PFSK-1 (cell line): ENCODE results near the gene ENTPD3.

Source experiments
- FOXP2 ChIP-seq: optimal IDR thresholded peaks from 2 replicates; pipeline ENCODE3; 2011; ENCODE audit warnings: borderline replicate concordance, control low read depth, inconsistent platforms; ENCODE audit not compliant: insufficient read depth; ENCODE audit errors: extremely low read length, extremely low read depth
- POLR2AphosphoS5 ChIP-seq: IDR thresholded peaks from 2 replicates; pipeline ENCODE4 v1.6.1; 2012; ENCODE audit warnings: low read depth, mild to moderate bottlenecking, control low read depth, low read length, moderate library complexity
- REST ChIP-seq, 2 experiments: IDR thresholded peaks; 2 replicates each; pipeline versions ENCODE4 v1.6.1 to v1.8.0; 2011 to 2012; ENCODE audit warnings: low read depth in 2 of 2, low read length in 2 of 2, control low read depth in 1 of 2, inconsistent platforms in 1 of 2, mild to moderate bottlenecking in 1 of 2, moderate library complexity in 1 of 2; ENCODE audit not compliant: insufficient read depth in 1 of 2
- SIN3A ChIP-seq: IDR thresholded peaks from 2 replicates; pipeline ENCODE4 v1.6.1; 2012; ENCODE audit warnings: mild to moderate bottlenecking, low read length, moderate library complexity, borderline replicate concordance; ENCODE audit not compliant: insufficient read depth
- TAF1 ChIP-seq: IDR thresholded peaks from 2 replicates; pipeline ENCODE4 v1.6.1; 2012; ENCODE audit warnings: low read length, control low read depth, borderline replicate concordance; ENCODE audit not compliant: insufficient read depth

ENTPD3 gene

GRCh38 chr3:40397912-40398311, 10.9 kb downstream of the ENTPD3 start:
- no peak for TF ChIP-seq FOXP2
- TF ChIP-seq REST (IDR thresholded peaks at IDR 0.05; ENCODE audit: insufficient read depth in 1 of 2, low read depth in 2 of 2, low read length in 2 of 2) = no peak
- no peak for TF ChIP-seq TAF1
- no peak for TF ChIP-seq POLR2AphosphoS5
- no peak for TF ChIP-seq SIN3A

- TF ChIP-seq REST (IDR thresholded peaks at IDR 0.05; ENCODE audit: insufficient read depth in 1 of 2, low read depth in 2 of 2, low read length in 2 of 2) = no peak
- TF ChIP-seq TAF1 = no peak
- no peak for TF ChIP-seq FOXP2
- TF ChIP-seq POLR2AphosphoS5 = no peak
- TF ChIP-seq SIN3A = no peak
Measured at GRCh38 chr3:40398346-40398745, 11.4 kb downstream of the ENTPD3 start.

- no peak for TF ChIP-seq REST (IDR thresholded peaks at IDR 0.05; ENCODE audit: insufficient read depth in 1 of 2, low read depth in 2 of 2, low read length in 2 of 2)
- TF ChIP-seq POLR2AphosphoS5 = no peak
- TF ChIP-seq FOXP2 = no peak
- no peak for TF ChIP-seq TAF1
- TF ChIP-seq SIN3A = no peak
Measured at GRCh38 chr3:40404591-40405198, 17.7 kb downstream of the ENTPD3 start.

- TF ChIP-seq POLR2AphosphoS5 = no peak
- TF ChIP-seq FOXP2 = no peak
- no peak for TF ChIP-seq SIN3A
- no peak for TF ChIP-seq TAF1
- TF ChIP-seq REST (IDR thresholded peaks at IDR 0.05; ENCODE audit: insufficient read depth in 1 of 2, low read depth in 2 of 2, low read length in 2 of 2) = no peak
Measured at GRCh38 chr3:40407007-40407406, 20.0 kb downstream of the ENTPD3 start.
